ENCODE data around the gene FAM237A.

Gene FAM237A

GRCh38 chr2:206642075-206643025 is at the start of gene FAM237A:
TSS of gene FAM237A (plus strand) at chr2:206642487. CDS start at chr2:206644237, 1,750 bp downstream.
- H3K4me1 Mint-ChIP-seq = no peaks in the 10 kb centered on the region
- ATAC-seq = no peak

GRCh38 chr2:206597717-206598218 is 44.5 kb upstream of the FAM237A start:
- ATAC-seq = no peak
- H3K27me3 Mint-ChIP-seq = no peaks in the 10 kb centered on the region
- H3K36me3 Mint-ChIP-seq = no peaks in the 10 kb centered on the region
- peaks cover 6% of the 10 kb centered on the region for H3K4me1 Mint-ChIP-seq
- H3K9me3 Mint-ChIP-seq = no peaks in the 10 kb centered on the region
- H3K27ac Mint-ChIP-seq = no peak overlapping the region
- no peak overlapping the region for H3K4me3 Mint-ChIP-seq

More at GRCh38 chr2:206642075-206643025, at the start of gene FAM237A:
- Mint-ChIP-seq H3K27ac (no peak within 1 kb of the TSS), H3K9me3 (no peaks in the 10 kb centered on the region), H3K36me3 (no peaks in the 10 kb centered on the region), H3K27me3 (peaks cover 9% of the 10 kb centered on the region), H3K4me3 (no peak within 1 kb of the TSS)

GRCh38 chr2:206603243-206603642 is 39.0 kb upstream of the FAM237A start:
- Mint-ChIP-seq H3K4me1 (peaks cover 6% of the 10 kb centered on the region), H3K4me3 (no peak overlapping the region), H3K27ac (no peak overlapping the region), H3K9me3 (no peaks in the 10 kb centered on the region), H3K36me3 (no peaks in the 10 kb centered on the region), H3K27me3 (no peaks in the 10 kb centered on the region)
- no peak for ATAC-seq

- no peaks in the 10 kb centered on the region for H3K4me1 Mint-ChIP-seq
- H3K36me3 Mint-ChIP-seq = no peaks in the 10 kb centered on the region
- H3K4me3 Mint-ChIP-seq = no peak overlapping the region
- ATAC-seq = no peak
- H3K9me3 Mint-ChIP-seq = no peaks in the 10 kb centered on the region
- no peak overlapping the region for H3K27ac Mint-ChIP-seq
- no peaks in the 10 kb centered on the region for H3K27me3 Mint-ChIP-seq
Observed at GRCh38 chr2:206610451-206610850, 31.8 kb upstream of the FAM237A start.

- no peak for ATAC-seq
- Mint-ChIP-seq H3K4me1 (no peaks in the 10 kb centered on the region), H3K27ac (no peak overlapping the region), H3K36me3 (no peaks in the 10 kb centered on the region), H3K27me3 (no peaks in the 10 kb centered on the region), H3K4me3 (no peak overlapping the region), H3K9me3 (no peaks in the 10 kb centered on the region)
Observed at GRCh38 chr2:206611191-206611590, 31.1 kb upstream of the FAM237A start.

- no peak overlapping the region for H3K27ac Mint-ChIP-seq
Observed at GRCh38 chr2:206611736-206612135, 30.6 kb upstream of the FAM237A start.

GRCh38 chr2:206614811-206615210 is 27.5 kb upstream of the FAM237A start:
- ATAC-seq = no peak
- no peaks in the 10 kb centered on the region for H3K27me3 Mint-ChIP-seq
- no peak overlapping the region for H3K27ac Mint-ChIP-seq
- H3K4me1 Mint-ChIP-seq = no peaks in the 10 kb centered on the region
- no peaks in the 10 kb centered on the region for H3K9me3 Mint-ChIP-seq
- H3K4me3 Mint-ChIP-seq = no peak overlapping the region
- H3K36me3 Mint-ChIP-seq = no peaks in the 10 kb centered on the region

More at GRCh38 chr2:206611736-206612135, 30.6 kb upstream of the FAM237A start:
- Mint-ChIP-seq H3K4me3 (no peak overlapping the region), H3K27me3 (no peaks in the 10 kb centered on the region), H3K4me1 (no peaks in the 10 kb centered on the region), H3K9me3 (no peaks in the 10 kb centered on the region), H3K36me3 (no peaks in the 10 kb centered on the region)
- no peak for ATAC-seq

- Mint-ChIP-seq H3K27me3 (no peaks in the 10 kb centered on the region), H3K36me3 (no peaks in the 10 kb centered on the region), H3K9me3 (no peaks in the 10 kb centered on the region), H3K27ac (no peak overlapping the region), H3K4me3 (no peak overlapping the region), H3K4me1 (no peaks in the 10 kb centered on the region)
- ATAC-seq = no peak
Observed at GRCh38 chr2:206615417-206616089, 26.7 kb upstream of the FAM237A start.

GRCh38 chr2:206616151-206616550 is 26.1 kb upstream of the FAM237A start:
- H3K27ac Mint-ChIP-seq = no peak overlapping the region
- no peaks in the 10 kb centered on the region for H3K4me1 Mint-ChIP-seq
- no peaks in the 10 kb centered on the region for H3K36me3 Mint-ChIP-seq
- H3K4me3 Mint-ChIP-seq = no peak overlapping the region
- H3K9me3 Mint-ChIP-seq = no peaks in the 10 kb centered on the region
- ATAC-seq = no peak
- no peaks in the 10 kb centered on the region for H3K27me3 Mint-ChIP-seq

- H3K36me3 Mint-ChIP-seq = no peaks in the 10 kb centered on the region
- no peak overlapping the region for H3K27ac Mint-ChIP-seq
- H3K4me3 Mint-ChIP-seq = no peak overlapping the region
- ATAC-seq = no peak
- no peaks in the 10 kb centered on the region for H3K27me3 Mint-ChIP-seq
- no peaks in the 10 kb centered on the region for H3K9me3 Mint-ChIP-seq
- no peaks in the 10 kb centered on the region for H3K4me1 Mint-ChIP-seq
Observed at GRCh38 chr2:206619011-206619410, 23.3 kb upstream of the FAM237A start.

- ATAC-seq = no peak
- Mint-ChIP-seq H3K36me3 (no peaks in the 10 kb centered on the region), H3K4me3 (no peak overlapping the region), H3K27me3 (peaks cover 11% of the 10 kb centered on the region), H3K4me1 (no peaks in the 10 kb centered on the region), H3K9me3 (no peaks in the 10 kb centered on the region), H3K27ac (no peak overlapping the region)
Observed at GRCh38 chr2:206626108-206626507, 16.2 kb upstream of the FAM237A start.

GRCh38 chr2:206627632-206628031 is 14.7 kb upstream of the FAM237A start:
- H3K27ac Mint-ChIP-seq = no peak overlapping the region
- ATAC-seq = no peak
- peaks cover 11% of the 10 kb centered on the region for H3K27me3 Mint-ChIP-seq

GRCh38 chr2:206631340-206631739 is 10.9 kb upstream of the FAM237A start:
- H3K36me3 Mint-ChIP-seq = no peaks in the 10 kb centered on the region
- H3K27ac Mint-ChIP-seq = no peak overlapping the region
- H3K9me3 Mint-ChIP-seq = no peaks in the 10 kb centered on the region
- no peak overlapping the region for H3K4me3 Mint-ChIP-seq
- ATAC-seq = no peak
- H3K27me3 Mint-ChIP-seq = peaks cover 9% of the 10 kb centered on the region
- no peaks in the 10 kb centered on the region for H3K4me1 Mint-ChIP-seq

More at GRCh38 chr2:206627632-206628031, 14.7 kb upstream of the FAM237A start:
- no peaks in the 10 kb centered on the region for H3K4me1 Mint-ChIP-seq
- no peak overlapping the region for H3K4me3 Mint-ChIP-seq
- H3K36me3 Mint-ChIP-seq = no peaks in the 10 kb centered on the region
- no peaks in the 10 kb centered on the region for H3K9me3 Mint-ChIP-seq

- ATAC-seq = no peak
- Mint-ChIP-seq H3K36me3 (no peaks in the 10 kb centered on the region), H3K27ac (no peak overlapping the region), H3K4me1 (no peaks in the 10 kb centered on the region), H3K27me3 (no peaks in the 10 kb centered on the region), H3K4me3 (no peak overlapping the region), H3K9me3 (no peaks in the 10 kb centered on the region)
Observed at GRCh38 chr2:206635015-206635414, 7.3 kb upstream of the FAM237A start.

- Mint-ChIP-seq H3K4me1 (no peaks in the 10 kb centered on the region), H3K27ac (no peak overlapping the region), H3K36me3 (no peaks in the 10 kb centered on the region), H3K27me3 (no peaks in the 10 kb centered on the region), H3K4me3 (no peak overlapping the region), H3K9me3 (no peaks in the 10 kb centered on the region)
- no peak for ATAC-seq
Observed at GRCh38 chr2:206639636-206640035, 2.7 kb upstream of the FAM237A start.

Measured in stimulated activated memory B cell treated with anti-CD40 and anti-IgM and Interleukin-4, amounts not matched to agents 10 μg/mL and 1 μg/mL and 100 μg/mL, for 72 hours (primary cell).